IPS-18a (cell line): ENCODE results near the gene CDH23.

Source experiments
- H3K27ac ChIP-seq: one replicate; pipeline ENCODE4 v1.5.1; 2013; ENCODE audit warnings: low read length
- H3K27me3 ChIP-seq: one replicate; pipeline ENCODE4 v1.6.1; 2013; ENCODE audit warnings: mild to moderate bottlenecking, low read length; ENCODE audit not compliant: control insufficient read depth, insufficient read depth
- H3K36me3 ChIP-seq: one replicate; pipeline ENCODE4 v1.6.1; 2013; ENCODE audit warnings: low read depth, low read length; ENCODE audit not compliant: control insufficient read depth
- H3K4me1 ChIP-seq: one replicate; pipeline ENCODE4 v1.6.1; 2013; ENCODE audit warnings: low read depth, low read length; ENCODE audit not compliant: control insufficient read depth
- H3K4me3 ChIP-seq: one replicate; pipeline ENCODE4 v1.5.1; 2013; ENCODE audit warnings: low read length
- H3K9ac ChIP-seq: one replicate; pipeline ENCODE4 v1.6.1; 2013; ENCODE audit warnings: mild to moderate bottlenecking, low read length, moderate library complexity
- H3K9me3 ChIP-seq: one replicate; pipeline ENCODE4 v1.6.1; 2013; ENCODE audit warnings: low read depth, low read length; ENCODE audit not compliant: control insufficient read depth

CDH23 gene

GRCh38 chr10:71601273-71601672, 204.6 kb downstream of the CDH23 start:
- H3K4me3 ChIP-seq = no peak overlapping the region
- no peaks in the 10 kb centered on the region for H3K9me3 ChIP-seq
- no peaks in the 10 kb centered on the region for H3K36me3 ChIP-seq
- no peak overlapping the region for H3K27ac ChIP-seq
- H3K27me3 ChIP-seq = no peaks in the 10 kb centered on the region
- no peaks in the 10 kb centered on the region for H3K4me1 ChIP-seq
- no peak overlapping the region for H3K9ac ChIP-seq

GRCh38 chr10:71603150-71603549, 206.4 kb downstream of the CDH23 start:
- Histone ChIP-seq H3K4me3 (no peak overlapping the region), H3K36me3 (no peaks in the 10 kb centered on the region), H3K4me1 (peaks cover 11% of the 10 kb centered on the region), H3K27me3 (no peaks in the 10 kb centered on the region), H3K27ac (no peak overlapping the region), H3K9me3 (no peaks in the 10 kb centered on the region), H3K9ac (no peak overlapping the region)

- H3K4me1 ChIP-seq = peaks cover 12% of the 10 kb centered on the region
- no peaks in the 10 kb centered on the region for H3K27me3 ChIP-seq
- H3K27ac ChIP-seq = no peak overlapping the region
- no peaks in the 10 kb centered on the region for H3K9me3 ChIP-seq
- no peaks in the 10 kb centered on the region for H3K36me3 ChIP-seq
- H3K9ac ChIP-seq = no peak overlapping the region
- no peak overlapping the region for H3K4me3 ChIP-seq
These were observed 207.0 kb downstream of the CDH23 start for GRCh38 chr10:71603754-71604153.

- Histone ChIP-seq H3K9ac (no peak overlapping the region), H3K27ac (no peak overlapping the region)
These were observed 207.8 kb downstream of the CDH23 start for GRCh38 chr10:71604324-71605018.

GRCh38 chr10:71605263-71605962, 208.7 kb downstream of the CDH23 start:
- H3K4me3 ChIP-seq = no peak overlapping the region
- H3K9me3 ChIP-seq = no peaks in the 10 kb centered on the region
- no peaks in the 10 kb centered on the region for H3K27me3 ChIP-seq
- H3K4me1 ChIP-seq = peaks cover 23% of the 10 kb centered on the region
- no peak overlapping the region for H3K9ac ChIP-seq
- H3K27ac ChIP-seq = no peak overlapping the region
- H3K36me3 ChIP-seq = no peaks in the 10 kb centered on the region

More at GRCh38 chr10:71604324-71605018, 207.8 kb downstream of the CDH23 start:
- no peak overlapping the region for H3K4me3 ChIP-seq
- no peaks in the 10 kb centered on the region for H3K27me3 ChIP-seq
- peaks cover 18% of the 10 kb centered on the region for H3K4me1 ChIP-seq
- no peaks in the 10 kb centered on the region for H3K36me3 ChIP-seq
- no peaks in the 10 kb centered on the region for H3K9me3 ChIP-seq

GRCh38 chr10:71606257-71607081, 209.7 kb downstream of the CDH23 start:
- no peak overlapping the region for H3K9ac ChIP-seq
- no peaks in the 10 kb centered on the region for H3K9me3 ChIP-seq
- no peaks in the 10 kb centered on the region for H3K27me3 ChIP-seq
- no peak overlapping the region for H3K4me3 ChIP-seq
- H3K4me1 ChIP-seq = peaks cover 25% of the 10 kb centered on the region
- no peaks in the 10 kb centered on the region for H3K36me3 ChIP-seq
- no peak overlapping the region for H3K27ac ChIP-seq

- H3K4me1 ChIP-seq = peaks cover 25% of the 10 kb centered on the region
These were observed 210.3 kb downstream of the CDH23 start for GRCh38 chr10:71607082-71607443.

GRCh38 chr10:71608819-71609768, 212.4 kb downstream of the CDH23 start:
- Histone ChIP-seq H3K27ac (no peak overlapping the region), H3K4me1 (peaks cover 25% of the 10 kb centered on the region)

More at GRCh38 chr10:71607082-71607443, 210.3 kb downstream of the CDH23 start:
- H3K9me3 ChIP-seq = no peaks in the 10 kb centered on the region
- no peak overlapping the region for H3K27ac ChIP-seq
- no peak overlapping the region for H3K9ac ChIP-seq
- no peaks in the 10 kb centered on the region for H3K36me3 ChIP-seq
- H3K27me3 ChIP-seq = no peaks in the 10 kb centered on the region
- H3K4me3 ChIP-seq = no peak overlapping the region

GRCh38 chr10:71610651-71611050, 213.9 kb downstream of the CDH23 start:
- H3K4me3 ChIP-seq = no peak overlapping the region
- H3K4me1 ChIP-seq = peaks cover 25% of the 10 kb centered on the region
- no peaks in the 10 kb centered on the region for H3K9me3 ChIP-seq
- H3K27ac ChIP-seq = no peak overlapping the region
- no peaks in the 10 kb centered on the region for H3K27me3 ChIP-seq
- no peaks in the 10 kb centered on the region for H3K36me3 ChIP-seq
- no peak overlapping the region for H3K9ac ChIP-seq

More at GRCh38 chr10:71608819-71609768, 212.4 kb downstream of the CDH23 start:
- Histone ChIP-seq H3K9me3 (no peaks in the 10 kb centered on the region), H3K9ac (no peak overlapping the region), H3K4me3 (no peak overlapping the region), H3K36me3 (no peaks in the 10 kb centered on the region), H3K27me3 (no peaks in the 10 kb centered on the region)

GRCh38 chr10:71611131-71611530, 214.4 kb downstream of the CDH23 start:
- Histone ChIP-seq H3K4me1 (peaks cover 25% of the 10 kb centered on the region), H3K4me3 (no peak overlapping the region), H3K27ac (no peak overlapping the region), H3K36me3 (no peaks in the 10 kb centered on the region), H3K27me3 (no peaks in the 10 kb centered on the region), H3K9ac (no peak overlapping the region), H3K9me3 (no peaks in the 10 kb centered on the region)
